MCF 10A (cell line): ENCODE data around the gene RABGAP1L. TPM values are rescaled to one million over a fixed set of nuclear protein-coding genes. Genes with fewer than 3 reads are reported as not detected.
"Not testable (repeated sequence)": the region's sequence is repeated elsewhere in the genome, so short reads cannot be mapped to it uniquely, and the experiment has no call there.

Experiments used
- BruUV-seq: library from RNA; stranded (reverse); fragments of 400-500 nt; replicated peaks from 2 replicates; lab custom pipeline; 2021; lab: Mats Ljungman, UMichigan
- CTCF ChIA-PET: fragments of 300-600 bp; sonication (Branson Sonifier 250); formaldehyde crosslinking; extraction: SDS; loops from one replicate; lab custom pipeline; 2021; ENCODE audit warnings: antibody characterized with exemption, inconsistent platforms; lab: Yijun Ruan, JAX
- POLR2A ChIA-PET: fragments of 300-600, 350-650 bp; sonication (Branson Sonifier 250); formaldehyde crosslinking; extraction: SDS; loops from one replicate; lab custom pipeline; 2020; ENCODE audit warnings: antibody characterized with exemption, inconsistent platforms; lab: Yijun Ruan, JAX
- DNase-seq: peaks from one replicate; pipeline ENCODE4 v3.0.0-alpha.2; 2018; ENCODE audit not compliant: unreplicated experiment
- H3K27ac Mint-ChIP-seq: one replicate; pipeline ENCODE4 v1.8.0; 2022; ENCODE audit warnings: mild to moderate bottlenecking, low read depth, mixed read lengths; ENCODE audit not compliant: unreplicated experiment
- H3K27me3 Mint-ChIP-seq: one replicate; pipeline ENCODE4 v1.8.0; 2022; ENCODE audit warnings: mixed read lengths; ENCODE audit not compliant: insufficient read depth, unreplicated experiment
- H3K36me3 Mint-ChIP-seq: one replicate; pipeline ENCODE4 v1.8.0; 2022; ENCODE audit warnings: mild to moderate bottlenecking, moderate library complexity, mixed read lengths; ENCODE audit not compliant: insufficient read depth, unreplicated experiment
- H3K4me1 Mint-ChIP-seq: one replicate; pipeline ENCODE4 v1.8.0; 2022; ENCODE audit warnings: mixed read lengths; ENCODE audit not compliant: insufficient read depth, unreplicated experiment
- H3K4me3 Mint-ChIP-seq: one replicate; pipeline ENCODE4 v1.8.0; 2022; ENCODE audit warnings: mild to moderate bottlenecking, moderate library complexity, mixed read lengths; ENCODE audit not compliant: unreplicated experiment
- H3K9me3 Mint-ChIP-seq: one replicate; pipeline ENCODE4 v1.8.0; 2022; ENCODE audit warnings: mixed read lengths; ENCODE audit not compliant: unreplicated experiment
- CTCF ChIP-seq: fragments of 200-600 bp; IDR thresholded peaks from one replicate; pipeline ENCODE4 v1.8.0; 2022; ENCODE audit warnings: antibody characterized with exemption, mild to moderate bottlenecking; ENCODE audit not compliant: unreplicated experiment
- intact Hi-C: fragments of 100-400 bp; cut with micrococcal nuclease; formaldehyde crosslinking; loops from 2 replicates; pipeline ENCODE4 v1.14.1; 2022
- total RNA-seq: library from RNA; stranded (reverse); gene quantifications from 2 replicates; pipeline ENCODE4 v1.2.3, GENCODE V29; 2022

Gene RABGAP1L
- total RNA-seq, 1 experiment from 2014 or later = 18.2 TPM

- intact Hi-C loops = no loop called here
- Mint-ChIP-seq H3K36me3 (peaks cover 5% of the 10 kb centered on the region), H3K27ac (no peak overlapping the region), H3K4me3 (no peak overlapping the region), H3K27me3 (no peaks in the 10 kb centered on the region), H3K9me3 (no peaks in the 10 kb centered on the region), H3K4me1 (peaks cover 5% of the 10 kb centered on the region)
- ChIA-PET POLR2A (no interaction called here), CTCF (interaction anchor here (1.1 kb wide), 1 partner anchor 19 kb away, joined by 4 read pairs; no protein-coding TSS in a partner anchor)
- no TSS peak for BruUV-seq
- no peak for TF ChIP-seq CTCF
- DNase-seq = no peak
These were observed 84.2 kb downstream of the RABGAP1L start for GRCh38 chr1:174243451-174244000.

GRCh38 chr1:174244017-174244416 lies 84.7 kb downstream of the RABGAP1L start:
- no TSS peak for BruUV-seq
- no peaks in the 10 kb centered on the region for H3K9me3 Mint-ChIP-seq
- no peak overlapping the region for H3K27ac Mint-ChIP-seq
- DNase-seq = no peak
- peaks cover 5% of the 10 kb centered on the region for H3K4me1 Mint-ChIP-seq
- peaks cover 5% of the 10 kb centered on the region for H3K36me3 Mint-ChIP-seq
- ChIA-PET CTCF (interaction anchor here (0.6 kb wide), 1 partner anchor 82 kb away, joined by 4 read pairs; no protein-coding TSS in a partner anchor), POLR2A (no interaction called here)
- H3K4me3 Mint-ChIP-seq = no peak overlapping the region
- intact Hi-C loops = no loop called here
- no peak for TF ChIP-seq CTCF
- no peaks in the 10 kb centered on the region for H3K27me3 Mint-ChIP-seq

GRCh38 chr1:174247472-174247871 lies 88.2 kb downstream of the RABGAP1L start:
- peaks cover 5% of the 10 kb centered on the region for H3K36me3 Mint-ChIP-seq
- intact Hi-C loops = no loop called here
- H3K27ac Mint-ChIP-seq = no peak overlapping the region
- ChIA-PET POLR2A (interaction anchor here (0.6 kb wide), 1 partner anchor 75 kb away, joined by 3 read pairs; no protein-coding TSS in a partner anchor), CTCF (interaction anchor here (0.6 to 1.5 kb wide), 5 partner anchors 11 to 522 kb away, joined by 3 to 8 read pairs (median 3); no protein-coding TSS in a partner anchor)
- no peak overlapping the region for H3K4me3 Mint-ChIP-seq
- no peaks in the 10 kb centered on the region for H3K9me3 Mint-ChIP-seq
- H3K4me1 Mint-ChIP-seq = no peaks in the 10 kb centered on the region
- DNase-seq = no peak
- H3K27me3 Mint-ChIP-seq = no peaks in the 10 kb centered on the region
- no TSS peak for BruUV-seq
- no peak for TF ChIP-seq CTCF

GRCh38 chr1:174248041-174248440 lies 88.7 kb downstream of the RABGAP1L start:
- DNase-seq = no peak
- TF ChIP-seq CTCF = no peak
- H3K4me3 Mint-ChIP-seq = no peak overlapping the region
- H3K36me3 Mint-ChIP-seq = peaks cover under 1% of the 10 kb centered on the region
- BruUV-seq = no TSS peak
- H3K27me3 Mint-ChIP-seq = no peaks in the 10 kb centered on the region
- H3K27ac Mint-ChIP-seq = no peak overlapping the region
- ChIA-PET POLR2A (interaction anchor here (0.6 kb wide), 1 partner anchor 74 kb away, joined by 3 read pairs; no protein-coding TSS in a partner anchor), CTCF (interaction anchor here (0.7 to 2.4 kb wide), 2 partner anchors 14 to 496 kb away, joined by 3 to 13 read pairs; no protein-coding TSS in a partner anchor)
- no peaks in the 10 kb centered on the region for H3K9me3 Mint-ChIP-seq
- intact Hi-C loops = no loop called here
- no peaks in the 10 kb centered on the region for H3K4me1 Mint-ChIP-seq

GRCh38 chr1:174256386-174256785 lies 97.1 kb downstream of the RABGAP1L start:
- BruUV-seq, POLR2A ChIA-PET, H3K4me3 Mint-ChIP-seq, H3K27ac Mint-ChIP-seq, H3K36me3 Mint-ChIP-seq, H3K9me3 Mint-ChIP-seq, DNase-seq, H3K27me3 Mint-ChIP-seq, H3K4me1 Mint-ChIP-seq: not testable (repeated sequence)
- intact Hi-C loops = loop anchor here (5.0 kb wide), 1 partner anchor 1509 kb away; no protein-coding TSS in a partner anchor
- CTCF ChIA-PET = interaction anchor here (0.6 to 3.9 kb wide), 7 partner anchors 8 to 489 kb away, joined by 3 to 42 read pairs (median 3); no protein-coding TSS in a partner anchor
